BE2C (cell line): Measurements from ENCODE around the gene TP73.

ENCODE experiments used
- DNase-seq: peaks from one replicate; pipeline ENCODE4 v3.0.0-alpha.2; 2020
- H3K27me3 ChIP-seq: fragments of 250-450 bp; sonication (Bioruptor Pico); 2 replicates; pipeline ENCODE4 v1.5.1; 2020; ENCODE audit warnings: mild to moderate bottlenecking
- H3K36me3 ChIP-seq: fragments of 250-450 bp; sonication (Bioruptor Pico); 2 replicates; pipeline ENCODE4 v1.5.1; 2020; ENCODE audit warnings: mild to moderate bottlenecking
- H3K4me1 ChIP-seq: fragments of 250-450 bp; sonication (Bioruptor Pico); 2 replicates; pipeline ENCODE4 v1.5.1; 2020
- H3K4me3 ChIP-seq: 2 replicates; pipeline ENCODE4 v1.5.1; 2011; ENCODE audit warnings: low read depth, low read length
- H3K9me3 ChIP-seq: fragments of 250-450 bp; sonication (Bioruptor Pico); 2 replicates; pipeline ENCODE4 v1.5.1; 2020
- TF ChIP-seq, protein P1 (sequence below): IDR thresholded peaks from 2 replicates; pipeline ENCODE4 v1.5.1; 2012; ENCODE audit warnings: mild to moderate bottlenecking, low read depth, low read length

TP73 gene

DNA sequence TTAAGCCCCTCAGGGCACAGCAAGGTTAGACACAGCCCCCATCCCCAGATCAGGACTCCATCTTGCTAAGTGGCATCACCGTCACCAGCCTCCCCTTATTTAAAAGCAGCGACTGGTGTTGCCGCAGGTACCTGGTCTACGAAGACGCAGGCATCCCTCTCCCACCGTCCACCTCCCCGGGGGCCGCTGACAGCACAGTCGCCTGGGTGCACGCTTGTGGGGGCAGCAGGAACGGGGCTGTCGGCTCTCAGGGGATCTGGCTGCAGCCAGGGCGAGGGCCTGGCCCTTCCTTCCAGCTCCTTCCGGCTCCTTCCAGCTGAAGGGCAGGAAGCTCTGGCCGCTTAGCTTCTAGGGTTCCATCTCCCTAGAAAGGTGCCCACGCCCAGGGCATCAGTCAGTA is 82.3 kb downstream of the TP73 start:
- no peaks in the 10 kb centered on the region for H3K27me3 ChIP-seq
- no peaks in the 10 kb centered on the region for H3K9me3 ChIP-seq
- TF ChIP-seq, protein P1, sequence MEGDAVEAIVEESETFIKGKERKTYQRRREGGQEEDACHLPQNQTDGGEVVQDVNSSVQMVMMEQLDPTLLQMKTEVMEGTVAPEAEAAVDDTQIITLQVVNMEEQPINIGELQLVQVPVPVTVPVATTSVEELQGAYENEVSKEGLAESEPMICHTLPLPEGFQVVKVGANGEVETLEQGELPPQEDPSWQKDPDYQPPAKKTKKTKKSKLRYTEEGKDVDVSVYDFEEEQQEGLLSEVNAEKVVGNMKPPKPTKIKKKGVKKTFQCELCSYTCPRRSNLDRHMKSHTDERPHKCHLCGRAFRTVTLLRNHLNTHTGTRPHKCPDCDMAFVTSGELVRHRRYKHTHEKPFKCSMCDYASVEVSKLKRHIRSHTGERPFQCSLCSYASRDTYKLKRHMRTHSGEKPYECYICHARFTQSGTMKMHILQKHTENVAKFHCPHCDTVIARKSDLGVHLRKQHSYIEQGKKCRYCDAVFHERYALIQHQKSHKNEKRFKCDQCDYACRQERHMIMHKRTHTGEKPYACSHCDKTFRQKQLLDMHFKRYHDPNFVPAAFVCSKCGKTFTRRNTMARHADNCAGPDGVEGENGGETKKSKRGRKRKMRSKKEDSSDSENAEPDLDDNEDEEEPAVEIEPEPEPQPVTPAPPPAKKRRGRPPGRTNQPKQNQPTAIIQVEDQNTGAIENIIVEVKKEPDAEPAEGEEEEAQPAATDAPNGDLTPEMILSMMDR: no peak
- no peak for DNase-seq
- no peaks in the 10 kb centered on the region for H3K36me3 ChIP-seq
- no peak overlapping the region for H3K4me3 ChIP-seq
- no peaks in the 10 kb centered on the region for H3K4me1 ChIP-seq

GRCh38 chr1:3735027-3735681 is 82.8 kb downstream of the TP73 start:
- H3K36me3 ChIP-seq: no peaks in the 10 kb centered on the region
- peak; percentile 41 for DNase-seq

DNA sequence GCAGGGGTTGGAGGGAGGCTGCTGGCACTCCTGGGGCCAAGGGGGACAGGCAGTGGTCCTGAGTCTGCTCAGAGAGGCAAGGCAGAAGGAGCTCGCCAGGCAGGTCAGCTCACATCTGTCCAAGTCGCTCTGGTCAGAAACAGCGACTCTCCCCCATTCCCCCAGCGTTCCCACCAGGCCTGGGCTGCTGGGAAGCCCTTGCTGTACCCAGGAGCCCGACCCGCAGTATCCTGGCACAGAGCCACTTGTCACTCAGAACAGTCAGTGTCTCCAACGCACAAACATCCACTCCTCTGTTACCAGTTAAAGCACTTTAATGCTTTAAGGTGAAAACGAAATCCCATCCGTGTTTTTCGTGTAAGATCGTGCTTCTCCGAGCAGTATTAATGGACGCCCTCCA is 83.4 kb downstream of the TP73 start:
- H3K4me3 ChIP-seq: no peak overlapping the region
- peak; percentile 59 for DNase-seq
- no peaks in the 10 kb centered on the region for H3K36me3 ChIP-seq
- no peaks in the 10 kb centered on the region for H3K27me3 ChIP-seq
- H3K9me3 ChIP-seq: no peaks in the 10 kb centered on the region
- no peaks in the 10 kb centered on the region for H3K4me1 ChIP-seq
- TF ChIP-seq, protein P1: no peak

More at GRCh38 chr1:3735027-3735681, 82.8 kb downstream of the TP73 start:
- H3K4me1 ChIP-seq: no peaks in the 10 kb centered on the region
- H3K9me3 ChIP-seq: no peaks in the 10 kb centered on the region
- no peaks in the 10 kb centered on the region for H3K27me3 ChIP-seq
- TF ChIP-seq, protein P1: no peak
- no peak overlapping the region for H3K4me3 ChIP-seq

GRCh38 chr1:3736131-3736561 is 83.8 kb downstream of the TP73 start:
- no peaks in the 10 kb centered on the region for H3K4me1 ChIP-seq
- H3K36me3 ChIP-seq: no peaks in the 10 kb centered on the region
- no peaks in the 10 kb centered on the region for H3K9me3 ChIP-seq
- H3K27me3 ChIP-seq: no peaks in the 10 kb centered on the region
- no peak for DNase-seq
- H3K4me3 ChIP-seq: no peak overlapping the region
- TF ChIP-seq, protein P1: no peak

GRCh38 chr1:3736708-3737107 is 84.4 kb downstream of the TP73 start:
- DNase-seq: no peak
- Histone ChIP-seq H3K36me3 (no peaks in the 10 kb centered on the region), H3K27me3 (no peaks in the 10 kb centered on the region), H3K4me3 (no peak overlapping the region), H3K9me3 (no peaks in the 10 kb centered on the region), H3K4me1 (no peaks in the 10 kb centered on the region)
- TF ChIP-seq, protein P1: no peak

DNA sequence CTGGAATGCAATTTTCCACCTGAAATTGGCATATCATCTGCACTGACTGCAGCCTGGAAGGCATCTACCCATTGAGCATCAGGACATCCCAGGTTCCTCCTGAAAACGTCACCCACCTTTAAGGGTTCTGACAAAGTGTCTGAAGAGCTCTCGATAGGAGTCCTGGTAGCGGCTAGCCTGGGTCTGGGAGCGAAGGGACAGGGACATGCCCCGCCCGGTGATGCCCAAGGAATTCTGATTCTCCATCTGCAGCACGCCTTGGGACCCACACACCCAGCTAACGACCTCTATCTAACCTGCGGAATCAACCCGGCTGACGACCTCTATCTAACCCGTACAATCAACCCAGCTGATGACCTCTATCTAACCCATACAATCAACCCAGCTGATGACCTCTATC is 86.6 kb downstream of the TP73 start:
- H3K9me3 ChIP-seq: no peaks in the 10 kb centered on the region
- DNase-seq: no peak
- no peaks in the 10 kb centered on the region for H3K36me3 ChIP-seq
- no peaks in the 10 kb centered on the region for H3K4me1 ChIP-seq
- no peaks in the 10 kb centered on the region for H3K27me3 ChIP-seq
- H3K4me3 ChIP-seq: no peak overlapping the region
- TF ChIP-seq, protein P1: no peak
